ENCODE results near the gene TCL1B. TPM values are rescaled to one million over a fixed set of nuclear protein-coding genes. Genes with fewer than 3 reads are reported as not detected.

The TCL1B gene
- total RNA-seq, 2 experiments from 2014 or later = not detected

DNA sequence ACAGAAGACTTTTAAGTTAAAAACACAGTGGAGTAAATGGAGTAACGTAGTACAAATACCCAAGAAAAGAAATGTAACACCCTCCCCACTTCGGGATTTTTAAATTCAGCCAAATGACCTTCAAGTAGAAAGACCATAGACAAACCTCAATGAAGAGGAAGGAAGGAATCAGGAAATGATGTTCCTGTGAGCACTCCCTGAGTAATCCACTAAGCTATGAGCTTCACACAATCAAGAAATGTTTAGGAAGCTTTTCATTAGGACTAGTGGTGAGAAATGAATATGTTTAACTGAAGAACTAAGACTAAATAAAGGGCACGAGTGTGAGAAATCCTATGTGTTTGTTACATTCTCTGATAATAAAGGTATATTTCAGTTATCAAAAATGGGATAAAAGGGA is 17.6 kb downstream of the TCL1B start:
- Histone ChIP-seq H3K27me3 (ENCODE audit: control insufficient read depth in 1 of 2, insufficient read depth in 2 of 2, low read length in 2 of 2) (peaks cover 0 to 6% of the 10 kb centered on the region in 2 experiments), H3K27ac (ENCODE audit: low read depth in 1 of 2, low read length in 2 of 2) (no peak overlapping the region), H3K4me1 (ENCODE audit: insufficient read depth, low read length) (no peaks in the 10 kb centered on the region), H3K36me3 (ENCODE audit: insufficient read depth, low read length) (no peaks in the 10 kb centered on the region), H3K9me3 (ENCODE audit: control insufficient read depth in 1 of 2, insufficient read depth in 1 of 2, low read length in 2 of 2) (no peaks in the 10 kb centered on the region), H3K4me3 (ENCODE audit: low read length) (no peak overlapping the region)
- no peak overlapping the region for H3K27ac Mint-ChIP-seq
- intact Hi-C loops (cut with DNase I, micrococcal nuclease) = no loop called here
- H3K27me3 Mint-ChIP-seq = peaks cover 69% of the 10 kb centered on the region
- DNase-seq (no peak), ATAC-seq (ENCODE audit: poor library complexity) (no peak)
- no peak overlapping the region for H3K4me3 Mint-ChIP-seq
- no peaks in the 10 kb centered on the region for H3K36me3 Mint-ChIP-seq (ENCODE audit: low read depth)
- POLR2A ChIA-PET = no interaction called here
- CTCF ChIA-PET = interaction anchor here (0.6 to 0.7 kb wide), 2 partner anchors 9 to 1588 kb away, joined by 3 read pairs; no protein-coding TSS in a partner anchor
- TF ChIP-seq, protein P1, sequence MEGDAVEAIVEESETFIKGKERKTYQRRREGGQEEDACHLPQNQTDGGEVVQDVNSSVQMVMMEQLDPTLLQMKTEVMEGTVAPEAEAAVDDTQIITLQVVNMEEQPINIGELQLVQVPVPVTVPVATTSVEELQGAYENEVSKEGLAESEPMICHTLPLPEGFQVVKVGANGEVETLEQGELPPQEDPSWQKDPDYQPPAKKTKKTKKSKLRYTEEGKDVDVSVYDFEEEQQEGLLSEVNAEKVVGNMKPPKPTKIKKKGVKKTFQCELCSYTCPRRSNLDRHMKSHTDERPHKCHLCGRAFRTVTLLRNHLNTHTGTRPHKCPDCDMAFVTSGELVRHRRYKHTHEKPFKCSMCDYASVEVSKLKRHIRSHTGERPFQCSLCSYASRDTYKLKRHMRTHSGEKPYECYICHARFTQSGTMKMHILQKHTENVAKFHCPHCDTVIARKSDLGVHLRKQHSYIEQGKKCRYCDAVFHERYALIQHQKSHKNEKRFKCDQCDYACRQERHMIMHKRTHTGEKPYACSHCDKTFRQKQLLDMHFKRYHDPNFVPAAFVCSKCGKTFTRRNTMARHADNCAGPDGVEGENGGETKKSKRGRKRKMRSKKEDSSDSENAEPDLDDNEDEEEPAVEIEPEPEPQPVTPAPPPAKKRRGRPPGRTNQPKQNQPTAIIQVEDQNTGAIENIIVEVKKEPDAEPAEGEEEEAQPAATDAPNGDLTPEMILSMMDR (IDR thresholded peaks at IDR 0.05) = no peak
- no peaks in the 10 kb centered on the region for H3K9me3 Mint-ChIP-seq
- no peaks in the 10 kb centered on the region for H3K4me1 Mint-ChIP-seq (ENCODE audit: low read depth)

DNA sequence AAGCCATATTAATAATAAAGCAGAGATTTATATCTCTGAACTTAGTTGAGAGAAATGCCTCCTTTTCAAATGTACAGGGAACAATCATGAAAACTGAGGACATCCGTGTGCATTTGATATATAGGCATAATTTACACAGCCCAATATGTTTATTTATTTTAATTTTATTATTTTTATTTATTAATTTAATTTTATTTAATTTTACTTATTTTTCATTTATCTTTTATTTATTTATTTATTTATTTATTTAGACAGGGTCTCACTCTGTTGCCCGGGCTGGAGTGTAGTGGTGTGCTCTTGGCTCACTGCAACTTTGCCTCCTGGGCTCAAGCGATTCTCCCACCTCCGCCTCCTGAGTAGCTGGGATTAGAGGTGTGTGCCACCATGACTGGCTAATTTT is 19.3 kb downstream of the TCL1B start:
- TF ChIP-seq, protein P1 (IDR thresholded peaks at IDR 0.05) = no peak
- H3K4me1 ChIP-seq (ENCODE audit: insufficient read depth, low read length) = no peaks in the 10 kb centered on the region
- no peaks in the 10 kb centered on the region for H3K9me3 Mint-ChIP-seq
- H3K4me3 ChIP-seq (ENCODE audit: low read length) = no peak overlapping the region
- peaks cover 0 to 6% of the 10 kb centered on the region in 2 experiments for H3K27me3 ChIP-seq (ENCODE audit: control insufficient read depth in 1 of 2, insufficient read depth in 2 of 2, low read length in 2 of 2)
- H3K4me3 Mint-ChIP-seq = no peak overlapping the region
- POLR2A ChIA-PET = no interaction called here
- no peaks in the 10 kb centered on the region for H3K9me3 ChIP-seq (ENCODE audit: control insufficient read depth in 1 of 2, insufficient read depth in 1 of 2, low read length in 2 of 2)
- no peaks in the 10 kb centered on the region for H3K36me3 ChIP-seq (ENCODE audit: insufficient read depth, low read length)
- H3K27ac ChIP-seq (ENCODE audit: low read depth in 1 of 2, low read length in 2 of 2) = no peak overlapping the region
- intact Hi-C loops (cut with DNase I, micrococcal nuclease) = no loop called here
- no peak overlapping the region for H3K27ac Mint-ChIP-seq
- no peaks in the 10 kb centered on the region for H3K36me3 Mint-ChIP-seq (ENCODE audit: low read depth)
- CTCF ChIA-PET = no interaction called here
- ATAC-seq (ENCODE audit: poor library complexity) (no peak), DNase-seq (no peak)
- H3K4me1 Mint-ChIP-seq (ENCODE audit: low read depth) = no peaks in the 10 kb centered on the region
- H3K27me3 Mint-ChIP-seq = peaks cover 70% of the 10 kb centered on the region

DNA sequence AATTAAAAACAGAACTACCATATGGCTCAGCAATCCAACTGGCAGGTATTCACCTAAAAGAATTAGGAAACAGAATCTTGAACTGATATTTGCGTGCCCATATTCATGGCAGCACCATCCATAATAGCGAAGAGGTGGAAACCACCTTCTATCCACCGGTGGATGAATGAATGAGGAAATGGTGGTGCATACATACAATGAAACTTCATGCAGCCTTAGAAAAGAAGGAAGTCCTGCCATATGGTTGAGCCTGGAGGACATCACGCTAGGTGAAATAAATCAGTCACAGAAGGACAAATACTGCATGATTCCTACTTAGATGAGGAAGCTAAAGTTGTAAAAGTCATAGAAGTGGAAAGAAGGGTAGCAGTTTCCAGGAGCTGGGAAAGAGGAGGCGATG is 21.1 kb downstream of the TCL1B start:
- H3K27me3 Mint-ChIP-seq = peaks cover 70% of the 10 kb centered on the region
- DNase-seq (no peak), ATAC-seq (ENCODE audit: poor library complexity) (no peak)
- H3K4me1 Mint-ChIP-seq (ENCODE audit: low read depth) = no peaks in the 10 kb centered on the region
- H3K36me3 Mint-ChIP-seq (ENCODE audit: low read depth) = no peaks in the 10 kb centered on the region
- H3K4me1 ChIP-seq (ENCODE audit: insufficient read depth, low read length) = no peaks in the 10 kb centered on the region
- no peak overlapping the region for H3K4me3 Mint-ChIP-seq
- peaks cover 0 to 1% of the 10 kb centered on the region in 2 experiments for H3K9me3 ChIP-seq (ENCODE audit: control insufficient read depth in 1 of 2, insufficient read depth in 1 of 2, low read length in 2 of 2)
- ChIA-PET CTCF (no interaction called here), POLR2A (no interaction called here)
- peaks cover under 1 to 7% of the 10 kb centered on the region in 2 experiments for H3K27me3 ChIP-seq (ENCODE audit: control insufficient read depth in 1 of 2, insufficient read depth in 2 of 2, low read length in 2 of 2)
- H3K36me3 ChIP-seq (ENCODE audit: insufficient read depth, low read length) = no peaks in the 10 kb centered on the region
- intact Hi-C loops (cut with DNase I, micrococcal nuclease) = no loop called here
- no peak overlapping the region for H3K27ac ChIP-seq (ENCODE audit: low read depth in 1 of 2, low read length in 2 of 2)
- TF ChIP-seq, protein P1 (IDR thresholded peaks at IDR 0.05) = no peak
- H3K4me3 ChIP-seq (ENCODE audit: low read length) = no peak overlapping the region
- no peaks in the 10 kb centered on the region for H3K9me3 Mint-ChIP-seq
- no peak overlapping the region for H3K27ac Mint-ChIP-seq

Measured in CD4-positive, alpha-beta T cell (primary cell).